ENCODE measurements around the gene MACROD2.

DNA sequence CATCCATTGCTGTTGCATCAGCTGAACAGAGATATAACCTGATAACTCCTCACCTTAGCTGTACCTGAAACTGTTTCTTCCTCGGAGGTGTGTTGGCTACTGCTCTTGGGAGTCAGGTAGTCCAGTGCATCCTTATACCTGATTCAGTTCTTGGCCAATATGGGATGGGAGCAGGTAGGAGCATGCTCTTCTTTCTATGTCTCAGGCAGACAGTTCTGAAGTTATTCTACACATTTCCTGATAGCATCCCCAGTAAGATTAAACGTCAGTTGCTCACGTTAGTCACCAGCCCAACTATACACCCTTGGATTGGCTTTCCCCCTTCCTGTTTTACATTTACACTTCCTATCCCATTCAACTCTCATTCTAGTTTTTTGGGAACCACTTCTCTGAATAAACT is 586.4 kb downstream of the MACROD2 start:
- TF ChIP-seq, protein P1, sequence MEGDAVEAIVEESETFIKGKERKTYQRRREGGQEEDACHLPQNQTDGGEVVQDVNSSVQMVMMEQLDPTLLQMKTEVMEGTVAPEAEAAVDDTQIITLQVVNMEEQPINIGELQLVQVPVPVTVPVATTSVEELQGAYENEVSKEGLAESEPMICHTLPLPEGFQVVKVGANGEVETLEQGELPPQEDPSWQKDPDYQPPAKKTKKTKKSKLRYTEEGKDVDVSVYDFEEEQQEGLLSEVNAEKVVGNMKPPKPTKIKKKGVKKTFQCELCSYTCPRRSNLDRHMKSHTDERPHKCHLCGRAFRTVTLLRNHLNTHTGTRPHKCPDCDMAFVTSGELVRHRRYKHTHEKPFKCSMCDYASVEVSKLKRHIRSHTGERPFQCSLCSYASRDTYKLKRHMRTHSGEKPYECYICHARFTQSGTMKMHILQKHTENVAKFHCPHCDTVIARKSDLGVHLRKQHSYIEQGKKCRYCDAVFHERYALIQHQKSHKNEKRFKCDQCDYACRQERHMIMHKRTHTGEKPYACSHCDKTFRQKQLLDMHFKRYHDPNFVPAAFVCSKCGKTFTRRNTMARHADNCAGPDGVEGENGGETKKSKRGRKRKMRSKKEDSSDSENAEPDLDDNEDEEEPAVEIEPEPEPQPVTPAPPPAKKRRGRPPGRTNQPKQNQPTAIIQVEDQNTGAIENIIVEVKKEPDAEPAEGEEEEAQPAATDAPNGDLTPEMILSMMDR (IDR thresholded peaks at IDR 0.05) = no peak
- no peak for TF ChIP-seq POLR2A (IDR thresholded peaks at IDR 0.05)
